Measurements from ENCODE around the gene PDGFA. TPM values are rescaled to one million over a fixed set of nuclear protein-coding genes. Genes with fewer than 3 reads are reported as not detected.
A peak's percentile ranks its signal among the peaks of the same experiment; 100 is the strongest.

Gene PDGFA
- total and polyA plus RNA-seq, 7 donors = 9.1 to 30.4 (median 15.9) TPM

DNA sequence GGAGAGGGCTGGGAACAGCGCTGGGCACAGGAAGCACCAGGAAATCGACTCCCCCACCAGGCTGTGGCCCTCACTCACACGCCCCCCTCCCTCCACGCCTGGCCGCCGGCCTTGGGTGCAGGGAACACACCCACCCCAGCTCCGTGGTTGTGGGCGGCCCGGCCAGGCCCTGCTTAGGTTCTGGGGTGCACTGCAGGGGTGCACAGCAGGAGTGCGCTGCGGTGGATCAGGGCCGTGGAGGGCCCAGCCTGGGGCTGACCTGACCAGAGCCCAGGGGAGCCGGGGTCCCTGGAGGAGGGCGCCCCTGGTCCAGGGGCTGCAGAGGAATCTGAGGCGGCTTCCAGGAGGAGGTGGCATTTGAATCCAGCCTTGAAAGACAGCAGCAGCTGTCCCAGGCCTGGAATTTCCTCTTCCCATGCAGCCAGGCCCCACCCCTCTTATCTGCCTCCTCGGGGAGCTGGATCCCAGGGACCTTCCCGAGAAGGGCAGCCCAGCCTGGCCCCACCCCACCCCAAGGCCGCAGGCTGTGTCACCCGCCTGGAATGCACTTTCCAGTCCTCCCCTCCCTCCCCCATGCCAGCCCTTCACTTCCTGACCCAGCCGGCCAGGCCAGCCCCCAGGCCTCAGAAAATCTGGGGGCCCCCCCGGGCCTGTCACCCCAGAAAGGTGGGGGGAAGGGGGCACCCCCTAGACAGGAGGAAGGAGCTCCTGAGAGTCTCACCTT, 18.4 kb upstream of the PDGFA start:
- DNase-seq = peak in 1 of 2 donors; percentile 63
- Histone ChIP-seq H3K27ac (no peak overlapping the region), H3K36me3 (ENCODE audit: insufficient read depth in 1 of 2, low read depth in 1 of 2) (no peaks in the 10 kb centered on the region), H3K27me3 (ENCODE audit: insufficient read depth in 3 of 3, low read length in 2 of 3) (peaks cover 0 to 2% (median 0%) of the 10 kb centered on the region in 3 donors), H3K4me1 (no peaks in the 10 kb centered on the region), H3K9me3 (no peaks in the 10 kb centered on the region), H3K4me3 (no peak overlapping the region)
- TF ChIP-seq, protein P1, sequence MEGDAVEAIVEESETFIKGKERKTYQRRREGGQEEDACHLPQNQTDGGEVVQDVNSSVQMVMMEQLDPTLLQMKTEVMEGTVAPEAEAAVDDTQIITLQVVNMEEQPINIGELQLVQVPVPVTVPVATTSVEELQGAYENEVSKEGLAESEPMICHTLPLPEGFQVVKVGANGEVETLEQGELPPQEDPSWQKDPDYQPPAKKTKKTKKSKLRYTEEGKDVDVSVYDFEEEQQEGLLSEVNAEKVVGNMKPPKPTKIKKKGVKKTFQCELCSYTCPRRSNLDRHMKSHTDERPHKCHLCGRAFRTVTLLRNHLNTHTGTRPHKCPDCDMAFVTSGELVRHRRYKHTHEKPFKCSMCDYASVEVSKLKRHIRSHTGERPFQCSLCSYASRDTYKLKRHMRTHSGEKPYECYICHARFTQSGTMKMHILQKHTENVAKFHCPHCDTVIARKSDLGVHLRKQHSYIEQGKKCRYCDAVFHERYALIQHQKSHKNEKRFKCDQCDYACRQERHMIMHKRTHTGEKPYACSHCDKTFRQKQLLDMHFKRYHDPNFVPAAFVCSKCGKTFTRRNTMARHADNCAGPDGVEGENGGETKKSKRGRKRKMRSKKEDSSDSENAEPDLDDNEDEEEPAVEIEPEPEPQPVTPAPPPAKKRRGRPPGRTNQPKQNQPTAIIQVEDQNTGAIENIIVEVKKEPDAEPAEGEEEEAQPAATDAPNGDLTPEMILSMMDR (IDR thresholded peaks at IDR 0.05) = no peak
- ATAC-seq = peak; percentile 47 to 83 (median 65)
- 44 to 53% (median 52%) methylated on average over 19 to 21 of the region's 21 CpGs for WGBS, 3 donors
- intact Hi-C loops (cut with DNase I) = no loop called here

DNA sequence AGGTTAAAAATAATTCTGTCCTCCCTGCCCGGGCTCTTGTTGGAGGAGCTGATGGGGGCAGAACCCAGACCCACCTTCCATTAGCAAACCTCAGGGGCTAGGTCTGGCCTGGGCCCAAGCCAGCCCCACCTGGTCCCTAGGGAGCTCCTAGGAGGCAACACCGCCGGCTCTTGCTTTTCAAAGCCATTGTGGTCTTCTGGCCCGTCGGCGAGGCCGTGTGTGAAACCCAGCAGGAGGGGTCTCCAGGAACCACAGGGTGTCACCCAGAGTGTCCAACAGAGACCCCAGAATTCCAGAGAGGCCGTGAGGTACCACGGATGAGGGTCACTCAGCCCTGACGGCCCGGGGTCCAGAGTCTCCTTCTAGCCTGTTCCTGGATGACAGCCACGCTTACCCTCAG, 16.6 kb upstream of the PDGFA start:
- H3K4me1 ChIP-seq = no peaks in the 10 kb centered on the region
- no peak overlapping the region for H3K4me3 ChIP-seq
- ATAC-seq = no peak
- H3K27me3 ChIP-seq (ENCODE audit: insufficient read depth in 3 of 3, low read length in 2 of 3) = peaks cover 0 to 2% (median 0%) of the 10 kb centered on the region in 3 donors
- TF ChIP-seq, protein P1 (IDR thresholded peaks at IDR 0.05) = no peak
- intact Hi-C loops (cut with DNase I) = no loop called here
- no peaks in the 10 kb centered on the region for H3K36me3 ChIP-seq (ENCODE audit: insufficient read depth in 1 of 2, low read depth in 1 of 2)
- no peaks in the 10 kb centered on the region for H3K9me3 ChIP-seq
- H3K27ac ChIP-seq = no peak overlapping the region
- DNase-seq = no peak
- WGBS, 3 donors = 86 to 87% (median 87%) methylated on average over 12 of the region's 12 CpGs

DNA sequence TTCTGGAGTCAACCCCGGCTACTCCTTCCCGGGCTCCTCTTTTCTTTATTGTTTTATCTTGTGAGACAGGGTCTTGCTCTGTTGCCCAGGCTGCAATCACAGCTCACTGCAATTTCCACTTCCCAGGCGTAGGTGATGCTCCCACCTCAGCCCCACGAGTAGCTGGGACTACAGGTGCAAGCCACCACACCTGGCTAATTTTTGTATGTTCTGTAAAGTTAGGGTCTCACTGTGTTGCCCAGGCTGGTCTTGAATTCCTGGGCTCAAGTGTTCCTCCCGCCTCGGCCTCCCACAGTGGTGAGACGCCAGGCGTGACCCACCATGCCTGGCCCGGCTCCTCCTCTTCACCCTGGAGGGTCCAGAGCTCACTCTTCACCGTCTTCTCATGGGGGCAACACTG, 15.3 kb upstream of the PDGFA start:
- 84 to 96% (median 96%) methylated on average over 10 of the region's 10 CpGs for WGBS, 3 donors
- H3K27me3 ChIP-seq (ENCODE audit: insufficient read depth in 3 of 3, low read length in 2 of 3) = peaks cover 0 to 9% (median 0%) of the 10 kb centered on the region in 3 donors
- H3K4me3 ChIP-seq = no peak overlapping the region
- TF ChIP-seq, protein P1 (IDR thresholded peaks at IDR 0.05) = no peak
- DNase-seq (no peak), ATAC-seq (no peak)
- H3K4me1 ChIP-seq = no peaks in the 10 kb centered on the region
- intact Hi-C loops (cut with DNase I) = no loop called here
- no peaks in the 10 kb centered on the region for H3K36me3 ChIP-seq (ENCODE audit: insufficient read depth in 1 of 2, low read depth in 1 of 2)
- H3K9me3 ChIP-seq = no peaks in the 10 kb centered on the region
- H3K27ac ChIP-seq = no peak overlapping the region

DNA sequence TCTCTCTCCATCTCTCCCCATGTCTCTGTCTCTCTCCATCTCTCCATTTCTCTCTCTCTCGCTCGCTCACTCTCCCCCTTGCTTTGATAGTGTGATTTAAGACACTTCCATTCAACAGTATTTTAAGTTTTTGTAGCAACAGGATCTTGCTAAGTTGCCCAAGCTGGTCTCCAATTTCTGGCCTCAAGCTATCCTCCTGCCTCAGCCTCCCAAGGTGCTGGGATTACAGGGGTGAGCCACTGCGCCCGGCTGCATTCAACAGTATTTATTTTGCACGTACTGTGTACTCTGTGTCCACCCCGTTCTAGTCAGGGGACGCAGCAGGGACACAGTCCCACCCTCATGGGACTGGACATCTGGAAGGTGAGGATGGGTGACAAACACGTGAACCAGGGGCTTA, 14.4 kb upstream of the PDGFA start:
- Histone ChIP-seq H3K27me3 (ENCODE audit: insufficient read depth in 3 of 3, low read length in 2 of 3) (peaks cover 0 to 11% (median 0%) of the 10 kb centered on the region in 3 donors), H3K4me1 (no peaks in the 10 kb centered on the region), H3K36me3 (ENCODE audit: insufficient read depth in 1 of 2, low read depth in 1 of 2) (no peaks in the 10 kb centered on the region), H3K9me3 (no peaks in the 10 kb centered on the region), H3K27ac (no peak overlapping the region), H3K4me3 (no peak overlapping the region)
- TF ChIP-seq, protein P1 (IDR thresholded peaks at IDR 0.05) = no peak
- DNase-seq (no peak), ATAC-seq (no peak)
- 91 to 92% (median 92%) methylated on average over 8 of the region's 8 CpGs for WGBS, 3 donors
- intact Hi-C loops (cut with DNase I) = no loop called here

DNA sequence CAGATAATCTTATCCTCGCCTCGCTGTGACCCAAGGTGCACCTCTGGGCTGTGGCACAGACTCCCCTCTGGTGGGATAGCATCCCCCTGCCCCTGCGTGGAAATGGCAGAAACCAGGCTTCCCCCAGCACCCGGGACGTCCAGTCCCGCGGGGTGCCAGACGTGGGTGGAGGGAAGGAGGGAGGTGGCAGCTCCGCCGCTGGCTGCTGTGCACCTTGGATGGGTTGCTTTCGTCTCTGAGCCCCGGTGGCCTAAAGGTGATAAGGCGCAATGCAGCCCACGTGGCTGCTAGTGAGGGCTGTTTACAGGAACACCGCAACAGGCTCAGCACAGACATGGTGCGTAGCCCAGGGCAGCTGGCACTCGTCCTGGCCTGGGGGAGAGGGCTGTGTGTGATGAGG, 13.6 kb upstream of the PDGFA start:
- no peak overlapping the region for H3K4me3 ChIP-seq
- 73 to 80% (median 74%) methylated on average over 13 to 17 of the region's 17 CpGs for WGBS, 3 donors
- H3K9me3 ChIP-seq = no peaks in the 10 kb centered on the region
- no peaks in the 10 kb centered on the region for H3K36me3 ChIP-seq (ENCODE audit: insufficient read depth in 1 of 2, low read depth in 1 of 2)
- H3K27me3 ChIP-seq (ENCODE audit: insufficient read depth in 3 of 3, low read length in 2 of 3) = peaks cover 0 to 19% (median 0%) of the 10 kb centered on the region in 3 donors
- H3K27ac ChIP-seq = no peak overlapping the region
- ATAC-seq = no peak
- TF ChIP-seq, protein P1 (IDR thresholded peaks at IDR 0.05) = no peak
- no peaks in the 10 kb centered on the region for H3K4me1 ChIP-seq
- no peak for DNase-seq
- intact Hi-C loops (cut with DNase I) = no loop called here
